Testis (tissue), 2 donors: ENCODE measurements around the gene SRL.

ENCODE experiments used
- CTCF ChIP-seq, 3 experiments: fragments of 450-650 bp in 2 of 3; fragments of 200-600 bp in 1 of 3; sonication (generic) in 1 of 3; IDR thresholded peaks; one replicate each; pipeline ENCODE4 v1.5.1; 2016 to 2019; ENCODE audit warnings: antibody characterized with exemption in 3 of 3, mild to moderate bottlenecking in 2 of 3, moderate library complexity in 1 of 3
- POLR2A ChIP-seq: fragments of 450-650 bp; IDR thresholded peaks from one replicate; pipeline ENCODE4 v1.6.1; 2017; ENCODE audit warnings: antibody characterized with exemption, mild to moderate bottlenecking, moderate library complexity

- TF ChIP-seq CTCF (IDR thresholded peaks at IDR 0.05) (no peak), POLR2A (no peak)
These were observed 3.4 kb upstream of the SRL start for GRCh38 chr16:4245077-4245791.
